Measurements from ENCODE around the gene NF1.

The NF1 gene

GRCh38 chr17:31389657-31390381, 295.0 kb downstream of the NF1 start:
- DNase-seq = no peak

- no peak for DNase-seq
Measured at GRCh38 chr17:31390426-31390747, 295.6 kb downstream of the NF1 start.

DNA sequence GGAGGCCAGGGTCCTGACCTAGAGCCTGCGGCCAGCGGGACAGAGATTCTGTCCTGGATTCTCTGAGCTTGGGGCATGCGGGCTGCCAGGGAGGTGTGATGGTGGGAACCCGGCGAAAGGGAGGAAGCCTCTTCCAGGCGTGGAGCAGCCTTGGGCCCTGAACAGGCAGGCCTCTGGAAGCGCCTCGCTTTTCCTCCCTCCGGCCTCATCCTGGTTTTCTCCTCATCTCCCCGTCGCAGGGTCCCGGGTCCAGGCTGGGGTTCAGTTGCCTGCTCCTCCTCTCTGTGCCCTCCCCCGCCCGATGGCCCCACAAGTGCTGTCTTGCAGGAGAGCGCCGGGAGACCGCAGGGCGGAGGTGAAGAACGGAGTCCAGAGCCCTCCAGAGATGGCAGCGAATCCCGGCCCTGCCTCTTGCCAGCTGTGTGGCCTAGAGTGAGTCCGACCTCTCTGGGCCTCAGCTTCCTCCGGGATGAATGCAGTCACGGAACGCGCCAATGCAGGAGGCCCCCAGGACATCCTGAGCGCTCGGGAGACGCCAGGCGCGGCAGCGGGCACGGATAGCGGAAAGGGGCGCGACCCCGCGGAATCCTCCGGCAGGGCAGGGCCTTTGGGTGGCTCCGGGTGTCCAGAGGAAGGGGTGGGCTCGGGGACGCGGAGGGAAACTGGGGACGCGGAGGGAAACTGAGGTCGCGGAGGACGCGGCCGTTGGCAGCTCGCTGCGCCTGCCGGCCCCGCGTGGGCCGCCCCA, 296.1 kb downstream of the NF1 start:
- DNase-seq = no peak

DNA sequence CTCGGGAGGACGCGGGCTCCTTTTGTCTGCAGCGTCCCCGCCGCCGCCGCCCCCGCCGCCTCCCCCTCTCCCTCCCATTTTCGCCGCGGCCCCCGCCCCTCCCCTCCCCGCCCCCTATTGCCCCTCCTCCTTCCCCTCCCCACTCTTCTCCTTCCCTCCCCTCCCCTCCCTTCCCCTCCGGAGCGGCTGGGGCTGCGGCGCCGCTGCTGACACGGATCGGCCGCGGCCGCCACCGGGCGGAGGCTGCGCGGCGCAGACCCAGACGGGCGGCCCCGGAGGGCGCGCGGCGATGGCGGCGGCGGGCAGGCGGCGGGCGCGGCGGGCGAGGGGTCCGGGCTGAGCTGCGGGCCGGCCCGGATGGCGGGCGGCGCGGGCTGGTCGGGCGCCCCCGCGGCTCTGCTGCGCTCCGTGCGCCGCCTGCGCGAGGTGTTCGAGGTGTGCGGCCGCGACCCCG, 296.7 kb downstream of the NF1 start, which contains the start of gene RAB11FIP4:
Gene RAB11FIP4, plus strand, starts transcription at position 180 of the 454 bp plus-strand sequence. Its CDS starts 178 bp downstream, at position 358.
- DNase-seq = no peak

DNA sequence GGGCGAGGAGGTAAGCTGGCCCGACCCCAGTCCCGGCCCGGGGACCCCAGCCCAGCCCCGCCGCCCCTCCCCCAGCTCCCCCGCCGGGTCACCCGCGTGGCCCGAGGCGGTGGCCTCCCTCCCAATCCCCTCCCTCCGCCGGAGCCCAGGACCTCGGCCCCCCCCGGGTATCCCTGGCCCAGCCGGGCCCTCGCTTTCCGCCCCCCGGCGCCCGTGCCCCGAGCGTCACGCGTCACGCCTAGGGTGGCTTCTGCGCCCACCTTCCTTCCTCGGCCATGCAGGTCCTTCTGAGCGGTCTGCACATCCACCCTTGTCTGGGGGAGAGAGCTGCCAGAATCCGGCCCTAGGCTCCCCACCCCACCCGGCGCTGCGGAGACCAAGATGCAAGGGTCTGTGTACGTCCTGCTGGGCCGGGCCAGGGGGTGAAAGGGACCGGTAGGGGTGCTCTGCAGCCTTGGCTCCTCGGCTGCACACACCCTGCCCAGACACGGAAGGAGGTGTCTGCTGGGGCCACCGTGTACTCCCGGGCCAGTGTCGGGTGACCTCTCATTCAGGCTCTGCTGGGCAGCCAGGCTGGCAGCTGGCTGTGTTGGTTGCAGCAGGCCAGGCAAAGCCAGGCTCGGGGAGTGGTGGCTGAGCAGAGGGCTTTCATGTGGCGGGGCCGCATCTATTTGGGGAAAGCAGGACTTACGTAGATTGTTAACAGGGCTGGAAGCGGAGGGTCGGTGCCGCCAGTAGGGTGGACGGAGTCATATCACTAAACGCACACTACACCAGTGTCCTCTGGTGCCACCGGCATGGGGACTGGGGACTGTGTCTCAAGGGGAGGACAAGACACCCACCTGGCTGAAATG, 297.5 kb downstream of the NF1 start:
- DNase-seq = no peak

DNA sequence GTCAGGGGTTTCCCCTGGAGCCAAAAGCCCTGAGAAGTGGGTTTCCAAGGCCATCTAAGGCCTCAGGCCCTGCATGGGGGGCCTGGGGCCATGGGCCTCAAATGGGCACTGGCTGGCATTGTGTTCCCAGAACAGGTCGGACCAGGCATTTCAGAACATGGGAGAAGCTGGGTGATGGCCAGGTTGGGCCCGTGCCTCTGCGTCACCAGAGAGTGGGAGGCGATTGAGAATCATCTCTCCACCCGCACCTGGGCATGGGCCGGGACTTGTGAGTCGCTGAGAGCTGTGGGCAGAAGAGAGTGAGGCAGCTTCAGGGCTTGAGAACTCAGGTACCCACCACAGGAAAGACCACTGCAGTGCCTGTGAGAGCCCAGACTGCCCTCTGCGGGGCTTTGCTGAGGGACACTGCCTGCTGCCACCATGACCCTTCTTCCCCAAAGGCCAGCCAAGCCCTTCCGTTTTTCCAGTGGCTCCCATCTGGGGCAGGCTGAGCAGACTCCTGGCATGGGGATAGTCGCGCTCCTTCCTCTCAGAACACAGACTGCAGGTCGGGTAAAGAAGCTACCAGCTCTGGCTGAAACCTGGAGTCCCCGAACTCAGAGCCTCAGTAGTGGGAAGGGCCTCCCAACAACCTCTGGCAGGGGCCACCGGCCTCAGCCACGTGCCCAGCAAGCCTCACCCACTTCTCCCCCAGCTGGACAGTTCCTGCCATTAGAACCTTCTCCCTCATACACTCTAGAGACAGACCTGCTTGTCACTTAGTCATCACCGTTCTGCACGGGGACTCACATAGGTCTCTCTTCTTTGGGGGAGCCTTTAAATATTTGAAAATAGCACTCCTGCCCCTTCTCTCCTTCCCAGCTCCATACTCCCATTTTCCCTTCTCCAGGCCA, 298.3 kb downstream of the NF1 start:
- DNase-seq = no peak

- no peak for DNase-seq
Measured at GRCh38 chr17:31393749-31394146, 299.0 kb downstream of the NF1 start.

GRCh38 chr17:31394544-31394943, 299.8 kb downstream of the NF1 start:
- no peak for DNase-seq

DNA sequence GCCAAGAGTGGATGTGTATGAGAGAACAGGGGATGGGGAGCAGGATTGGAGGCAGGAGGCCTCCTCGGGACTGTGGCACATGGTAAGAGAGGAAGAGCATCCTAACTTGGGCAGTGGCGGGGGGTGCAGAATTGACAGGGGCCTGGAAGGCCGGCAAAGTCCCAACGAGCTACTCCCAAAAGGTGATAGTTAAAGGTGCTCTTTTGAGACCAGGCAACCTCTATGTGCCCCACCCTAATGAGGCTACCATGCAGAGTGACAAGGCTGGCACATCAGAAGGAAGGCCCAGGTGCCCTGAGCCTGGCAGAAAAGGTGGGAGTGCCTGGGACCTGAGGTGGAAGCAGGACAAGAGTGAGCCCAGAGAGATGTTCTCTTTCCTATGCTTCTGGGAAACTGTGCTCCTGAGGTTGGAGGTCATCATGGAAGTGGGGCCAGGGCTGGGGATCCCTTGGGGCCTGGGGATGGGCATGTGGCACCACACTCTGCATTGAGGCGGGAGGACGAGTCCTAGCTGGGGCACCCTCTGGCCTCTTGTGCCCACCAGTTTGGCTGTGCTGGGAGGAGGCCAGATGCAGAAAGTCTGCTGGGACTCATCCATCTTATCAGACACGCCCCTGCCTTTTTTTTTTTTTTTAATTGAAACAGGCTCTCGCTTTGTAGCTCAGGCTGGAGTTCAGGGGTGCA, 302.6 kb downstream of the NF1 start:
- DNase-seq = no peak

- DNase-seq = no peak
Measured at GRCh38 chr17:31398381-31399311, 303.9 kb downstream of the NF1 start.

DNA sequence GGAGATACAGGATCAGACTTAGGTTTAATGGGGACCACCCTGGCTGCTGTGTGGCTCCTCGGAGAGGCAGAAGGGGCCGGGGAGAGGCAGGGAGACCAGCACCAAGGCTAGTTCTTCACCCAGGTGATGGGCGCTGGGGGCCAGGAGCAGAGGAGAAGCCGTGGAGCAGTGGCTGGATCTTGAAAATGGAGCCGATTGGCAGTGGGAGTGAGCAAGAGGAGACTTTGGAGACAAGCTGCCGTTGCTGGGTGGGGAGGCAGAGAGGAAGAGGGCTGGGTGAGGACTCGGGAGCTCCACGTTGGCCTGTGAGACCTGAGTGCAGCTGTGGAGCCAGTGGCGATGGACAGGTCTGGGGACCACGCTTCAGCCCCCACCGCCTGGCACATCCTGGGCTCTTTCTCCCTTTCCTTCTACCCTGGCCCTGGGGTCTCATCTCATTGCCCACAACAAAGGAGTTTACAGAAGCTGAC, 305.7 kb downstream of the NF1 start:
- DNase-seq = no peak

GRCh38 chr17:31401456-31402254, 306.9 kb downstream of the NF1 start:
- DNase-seq = no peak

GRCh38 chr17:31404028-31404949, 309.5 kb downstream of the NF1 start:
- DNase-seq = no peak

DNA sequence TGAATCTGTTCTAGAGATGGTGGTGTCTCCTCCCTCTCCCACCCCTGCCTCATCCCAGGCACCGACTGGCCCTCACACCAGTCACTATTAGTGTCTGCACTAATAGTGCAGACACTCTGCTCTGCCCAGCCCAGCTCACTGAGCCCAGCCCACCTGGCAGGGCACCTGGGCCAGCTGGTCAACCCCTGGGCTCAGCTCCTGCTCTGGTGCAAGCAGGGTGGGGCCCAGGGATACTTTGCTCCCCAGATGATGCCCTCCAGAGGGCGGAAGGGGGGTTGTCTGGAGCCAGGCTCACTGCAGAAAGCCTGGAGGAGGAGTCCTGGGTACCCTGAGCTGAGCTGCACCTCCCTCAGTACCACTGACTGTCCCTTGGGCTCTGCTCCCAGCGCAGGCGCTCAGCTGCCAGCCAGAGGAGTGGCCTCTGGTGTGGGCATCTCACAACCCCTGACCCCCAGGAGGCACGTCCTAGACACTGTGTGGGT, 311.2 kb downstream of the NF1 start:
- DNase-seq = no peak

DNA sequence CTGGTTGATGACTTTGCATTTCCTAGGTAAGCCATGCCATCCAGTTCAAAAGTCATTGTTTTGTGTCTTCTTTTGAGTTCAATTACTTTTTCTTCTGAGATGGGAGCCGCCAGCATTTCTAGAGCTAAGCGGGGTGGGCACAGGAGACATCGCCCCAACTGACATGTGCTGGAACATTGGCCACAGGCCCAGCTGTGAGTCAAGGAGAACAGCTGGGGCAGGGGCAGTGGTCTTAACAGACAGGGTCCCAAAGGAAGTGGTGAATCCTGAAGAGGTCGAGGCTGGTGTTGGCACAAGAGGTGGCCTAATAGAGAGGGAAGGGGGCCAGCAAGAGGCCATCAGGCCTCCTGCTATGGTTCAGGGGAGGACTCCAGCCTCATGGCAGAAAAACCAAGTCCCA, 313.8 kb downstream of the NF1 start:
- no peak for DNase-seq

- no peak for DNase-seq
Measured at GRCh38 chr17:31411707-31412285, 317.0 kb downstream of the NF1 start.

DNA sequence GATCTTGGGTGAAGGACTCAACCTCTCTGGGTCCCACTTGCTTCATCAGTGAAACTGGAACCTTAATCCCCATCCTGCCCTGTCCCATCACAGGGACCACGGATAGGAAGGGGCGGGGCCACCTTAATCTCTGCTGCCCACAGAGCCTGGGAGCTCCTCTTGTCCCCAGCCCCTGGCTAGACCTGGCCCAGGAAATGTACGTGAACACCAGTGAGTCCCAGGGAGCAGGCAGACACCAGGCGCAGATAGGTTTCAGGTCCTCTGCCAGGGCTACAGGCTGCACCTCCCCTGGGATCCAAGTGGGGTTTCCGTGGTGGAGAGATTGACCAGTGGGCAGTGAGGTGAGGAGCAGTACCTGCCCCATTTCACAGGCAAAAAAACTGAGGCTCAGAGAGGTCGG, 317.7 kb downstream of the NF1 start:
- no peak for DNase-seq
